HG03457 (cell line): Measurements from ENCODE around the gene PTPRB.

Experiments used
- ATAC-seq: cut with Tn5 transposase; IDR thresholded peaks from one replicate; pipeline ENCODE4 v1.9.1; 2021; ENCODE audit warnings: moderate number of reproducible peaks; ENCODE audit not compliant: unreplicated experiment

PTPRB gene

DNA sequence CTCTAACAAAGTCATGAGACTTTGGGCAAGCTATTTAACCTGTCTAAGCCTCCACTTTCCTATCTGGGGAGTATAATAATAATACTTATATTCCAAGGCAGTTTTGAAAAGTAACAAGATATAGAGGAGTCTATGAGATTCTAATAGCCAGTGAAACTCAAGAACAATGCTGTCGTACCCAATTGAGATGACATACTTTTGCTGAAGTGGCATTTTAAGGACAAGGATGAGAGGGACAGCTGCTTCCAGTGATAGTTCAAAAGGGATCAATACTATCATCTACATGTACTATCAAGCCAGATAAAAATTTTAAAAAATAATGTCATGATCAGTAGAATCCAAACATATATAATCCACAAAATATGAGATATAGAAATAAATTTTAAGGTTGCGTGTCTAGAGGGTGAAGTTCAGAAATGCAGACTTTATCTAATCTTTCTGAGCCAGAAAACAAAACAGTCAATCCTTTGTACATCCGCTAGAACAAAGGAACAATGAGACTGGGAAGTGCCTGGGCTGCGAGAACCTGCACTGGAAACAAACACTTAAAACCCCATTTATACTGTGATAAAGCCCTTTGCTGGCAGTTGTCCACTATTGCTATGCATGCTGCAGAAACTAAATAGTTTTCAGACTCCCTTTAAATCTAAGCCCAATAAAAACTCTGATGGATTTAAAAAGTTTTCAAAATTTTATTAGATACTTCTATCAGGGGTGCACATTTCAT lies 38.6 kb downstream of the PTPRB start:
- ATAC-seq = no peak

DNA sequence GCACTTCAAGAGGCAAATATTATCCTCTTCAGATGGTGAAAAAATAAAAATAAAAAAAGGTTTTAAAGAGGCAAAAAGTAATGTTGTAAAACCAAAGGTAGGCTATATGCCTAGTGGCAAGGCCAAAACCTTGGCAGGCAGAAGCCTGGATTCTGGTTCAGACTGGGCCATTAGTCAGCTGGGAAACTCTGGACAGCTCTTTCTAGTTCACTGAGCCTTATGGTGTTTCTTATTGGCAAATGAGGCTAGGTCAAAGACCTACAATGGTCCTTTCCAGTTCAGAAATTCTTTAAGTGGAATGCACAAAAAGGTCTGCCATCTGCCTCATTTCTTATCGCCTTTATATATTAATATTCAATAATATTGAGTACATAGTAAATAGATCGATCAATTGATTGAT lies 44.6 kb downstream of the PTPRB start:
- no peak for ATAC-seq

DNA sequence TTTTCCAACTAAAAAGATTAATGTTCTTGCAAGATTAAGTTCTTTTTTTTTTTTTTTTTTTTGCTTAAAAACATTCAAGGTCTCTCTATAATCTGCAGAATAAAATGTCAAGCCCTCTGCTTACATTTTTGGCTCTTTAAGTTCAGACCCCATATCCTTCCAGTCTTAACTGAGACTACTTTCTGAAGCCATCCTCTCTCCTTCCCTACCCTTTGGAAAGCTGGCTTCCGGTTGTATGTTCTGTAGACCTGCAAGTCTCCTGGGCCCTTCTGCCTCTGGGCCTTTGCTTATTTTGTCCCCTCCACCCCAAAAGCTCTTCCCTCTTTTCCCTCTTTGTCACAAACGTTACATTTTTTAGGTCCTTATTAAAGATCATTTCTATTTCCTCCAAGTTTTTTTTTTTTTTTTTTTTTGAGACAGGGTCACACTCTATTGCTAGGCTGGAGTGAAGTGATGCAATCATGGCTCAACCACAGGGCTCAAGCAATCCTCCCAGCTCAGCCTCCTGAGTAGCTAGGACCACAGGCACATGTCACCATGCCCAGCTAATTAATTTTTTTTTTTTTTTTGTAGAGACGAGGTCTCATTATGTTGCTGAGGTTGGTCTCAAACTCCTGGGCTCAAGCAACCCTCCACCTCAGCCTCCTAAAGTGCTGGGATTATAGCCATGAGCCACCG lies 46.5 kb downstream of the PTPRB start:
- no peak for ATAC-seq

DNA sequence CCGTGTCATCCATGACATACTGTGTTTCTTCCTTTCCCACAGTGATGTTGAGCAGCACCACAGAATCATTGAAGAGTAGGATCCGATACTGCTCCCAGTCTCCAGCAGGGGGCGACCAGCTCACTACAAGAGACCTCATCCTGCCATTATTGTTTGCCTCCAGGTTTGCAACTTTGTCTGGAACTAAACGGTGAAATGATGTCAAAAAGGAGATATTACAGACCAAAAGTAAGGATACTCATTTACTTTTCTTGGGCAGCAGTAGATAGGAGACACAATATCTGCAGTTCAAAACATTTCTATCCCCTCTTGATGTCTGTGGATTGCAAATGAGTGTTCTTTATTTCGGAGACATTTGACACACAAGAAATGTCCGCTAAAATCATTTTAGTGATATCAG lies 47.2 kb downstream of the PTPRB start:
- peak; percentile 87 for ATAC-seq

DNA sequence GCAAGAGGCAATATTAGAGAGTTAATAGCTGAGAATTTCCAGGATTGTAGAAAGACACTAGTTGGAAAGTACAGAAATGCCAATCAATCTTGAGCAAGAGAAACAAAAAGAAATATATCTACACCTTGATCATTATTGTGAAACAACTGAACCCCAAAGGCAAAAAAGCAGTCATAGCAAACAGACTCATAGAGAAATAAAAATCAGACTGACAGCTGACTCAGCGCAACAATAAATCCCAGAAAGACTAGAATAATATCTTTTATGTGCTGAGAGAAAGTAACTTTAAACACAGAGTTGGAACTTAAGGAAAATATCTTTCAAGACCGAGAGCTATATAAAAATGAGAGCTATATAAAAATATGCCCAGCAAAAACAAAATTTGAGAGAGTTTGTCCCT lies 52.9 kb downstream of the PTPRB start:
- ATAC-seq = no peak

DNA sequence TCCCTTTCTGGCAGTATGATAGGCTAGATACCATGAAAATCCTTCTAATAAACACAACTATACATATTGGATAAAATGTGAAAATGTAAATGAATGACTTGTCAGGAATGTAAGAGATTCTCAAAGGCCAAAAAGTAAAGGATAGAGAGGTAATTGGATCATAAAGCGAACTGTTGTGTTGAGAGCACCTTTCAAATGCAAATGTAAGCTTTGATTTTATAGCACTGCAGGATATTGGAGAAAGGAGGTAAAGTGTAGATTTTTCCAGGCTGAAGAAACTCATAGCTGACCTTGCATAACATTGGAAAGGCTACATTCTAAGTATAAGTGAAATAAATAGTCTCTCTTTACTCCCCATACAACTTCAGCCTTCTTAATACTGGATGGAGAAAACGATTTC lies 54.0 kb downstream of the PTPRB start:
- ATAC-seq = no peak

DNA sequence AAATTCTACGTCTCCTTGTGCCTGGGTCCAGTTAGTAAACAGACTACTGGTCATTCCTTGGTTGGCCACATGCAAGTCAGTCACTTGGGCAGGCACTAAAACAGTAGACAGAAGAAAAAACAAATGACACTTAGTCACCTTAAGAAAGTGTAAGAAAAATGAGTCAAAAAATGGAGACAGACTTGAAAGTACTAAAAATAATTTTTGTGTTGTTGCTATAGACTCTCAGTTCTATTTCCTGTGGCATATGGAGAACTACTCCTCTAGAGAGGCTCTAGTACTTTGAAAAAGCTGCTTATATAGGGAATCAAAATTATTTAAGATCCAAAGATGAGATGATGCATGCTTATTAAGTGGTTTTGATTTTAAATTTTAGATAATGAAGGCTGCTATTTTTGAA lies 56.0 kb downstream of the PTPRB start:
- no peak for ATAC-seq

DNA sequence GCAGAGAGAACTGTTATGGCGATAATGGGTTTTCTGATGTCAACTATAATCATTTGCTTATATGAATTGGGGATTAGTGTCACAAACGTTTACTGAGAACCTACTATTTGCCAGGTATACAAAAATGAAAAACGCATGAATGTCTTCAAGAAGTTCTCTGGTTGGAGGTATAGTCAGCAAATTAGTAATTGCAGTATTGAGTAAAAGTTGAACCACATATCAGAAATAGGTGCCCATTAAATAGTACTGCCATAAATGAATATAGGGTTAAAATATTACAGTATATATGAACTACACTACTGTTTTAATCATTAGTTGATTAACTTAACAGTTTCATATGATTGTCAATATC lies 60.0 kb downstream of the PTPRB start:
- no peak for ATAC-seq

DNA sequence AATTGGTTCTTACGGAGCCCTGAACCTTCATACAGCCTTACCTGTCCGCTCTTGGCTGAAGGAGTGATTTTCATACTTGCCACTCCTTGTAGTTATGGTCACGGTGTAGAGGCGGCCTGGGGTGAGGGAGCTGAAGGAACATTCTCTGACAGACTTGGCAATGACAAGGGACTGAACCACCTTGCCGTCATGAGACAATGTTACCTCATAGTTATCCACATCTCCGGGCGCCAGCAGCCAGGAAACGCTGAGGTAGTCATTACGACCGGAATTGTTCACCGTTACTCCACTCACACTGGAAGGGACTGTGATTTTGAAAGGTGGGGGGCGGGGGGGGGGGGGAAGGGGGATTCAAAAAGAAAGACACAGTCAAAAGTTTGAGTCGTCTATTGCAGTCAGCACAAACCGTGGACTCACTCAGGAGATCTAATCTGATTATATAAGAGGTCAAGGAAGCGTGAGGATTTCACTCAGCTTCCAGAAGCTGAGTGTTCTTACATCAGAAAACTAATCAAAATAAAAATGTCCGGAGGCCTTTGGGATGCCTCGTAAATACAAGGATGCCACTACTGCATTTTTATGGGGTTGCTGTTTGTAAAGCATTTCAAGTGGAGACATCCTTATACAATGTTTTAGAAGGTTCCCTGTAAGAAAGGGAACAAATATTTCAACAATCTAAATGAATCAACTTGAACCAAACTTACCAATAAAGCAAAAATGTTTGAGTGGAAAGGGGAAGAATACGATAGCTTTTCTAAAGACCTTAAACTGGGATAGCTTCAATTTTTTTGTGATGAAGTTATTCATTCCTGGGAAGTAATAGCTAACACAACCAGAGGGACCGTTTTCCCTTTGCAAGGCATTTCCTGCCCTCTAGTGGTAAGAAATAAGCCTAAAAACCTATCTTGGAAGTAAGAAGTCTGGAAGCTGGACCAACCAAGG lies 60.6 kb downstream of the PTPRB start:
- no peak for ATAC-seq

DNA sequence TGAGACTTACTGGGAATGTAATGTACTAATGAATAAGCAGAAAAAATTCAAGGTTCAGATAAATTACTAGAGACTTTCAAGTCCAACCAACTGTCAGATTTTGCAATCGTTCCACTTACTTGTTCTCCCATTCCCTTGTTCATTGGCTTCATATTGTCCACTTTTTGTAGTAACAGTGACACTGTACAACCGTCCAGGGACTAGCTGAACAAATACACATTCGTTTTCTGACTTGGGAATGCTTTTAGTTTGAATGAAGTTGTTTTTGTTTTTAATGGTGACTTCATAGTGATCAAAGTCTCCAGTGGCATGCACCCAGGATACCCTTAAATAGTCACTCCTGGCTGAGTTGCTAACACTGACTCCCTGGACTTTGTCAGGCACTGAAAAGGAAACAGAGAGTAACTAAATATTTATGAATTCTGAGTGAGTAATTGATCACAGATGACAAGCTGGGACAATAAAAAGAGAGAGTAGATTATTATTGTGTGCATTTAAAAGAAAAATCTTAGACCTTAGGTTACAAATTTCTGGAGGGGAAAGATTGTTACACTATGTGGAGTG lies 65.4 kb downstream of the PTPRB start:
- no peak for ATAC-seq

DNA sequence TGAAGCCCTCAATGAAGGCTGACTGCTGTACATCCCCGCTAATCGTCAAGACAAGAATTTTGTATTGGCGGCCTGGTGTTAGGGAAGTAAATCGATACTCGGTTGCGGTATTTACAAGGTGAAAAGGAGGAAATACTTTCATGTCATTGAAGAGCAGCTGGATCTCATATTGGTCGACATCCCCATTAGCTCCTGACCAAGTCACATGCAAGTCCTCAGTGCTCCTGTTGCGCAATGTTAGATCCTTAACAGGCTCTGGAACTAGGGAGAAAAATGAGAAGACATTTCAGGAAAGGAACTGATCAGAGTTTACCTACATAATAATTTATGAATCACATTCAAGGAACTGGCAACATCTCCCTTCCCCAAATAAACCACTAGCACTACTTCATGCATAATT lies 66.2 kb downstream of the PTPRB start:
- no peak for ATAC-seq

DNA sequence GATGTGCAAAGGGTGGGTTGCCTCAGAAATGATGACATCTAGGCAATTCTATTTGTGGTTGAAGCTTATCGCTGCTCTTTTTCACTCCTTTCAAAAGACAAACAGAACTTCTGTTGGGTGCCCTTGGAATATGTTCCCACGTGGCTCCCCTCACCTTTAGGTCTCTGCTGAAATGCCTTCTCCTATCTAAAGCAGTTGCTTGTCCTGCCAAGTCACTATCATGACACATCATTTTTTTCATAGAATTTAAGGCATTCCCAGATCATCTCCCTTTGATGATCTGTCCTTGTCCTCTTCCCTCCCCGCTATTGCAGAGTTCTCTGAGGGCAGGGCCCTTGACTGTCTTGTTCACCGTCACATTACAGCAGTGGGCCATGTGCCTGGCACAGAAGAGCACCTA lies 75.7 kb downstream of the PTPRB start:
- no peak for ATAC-seq

DNA sequence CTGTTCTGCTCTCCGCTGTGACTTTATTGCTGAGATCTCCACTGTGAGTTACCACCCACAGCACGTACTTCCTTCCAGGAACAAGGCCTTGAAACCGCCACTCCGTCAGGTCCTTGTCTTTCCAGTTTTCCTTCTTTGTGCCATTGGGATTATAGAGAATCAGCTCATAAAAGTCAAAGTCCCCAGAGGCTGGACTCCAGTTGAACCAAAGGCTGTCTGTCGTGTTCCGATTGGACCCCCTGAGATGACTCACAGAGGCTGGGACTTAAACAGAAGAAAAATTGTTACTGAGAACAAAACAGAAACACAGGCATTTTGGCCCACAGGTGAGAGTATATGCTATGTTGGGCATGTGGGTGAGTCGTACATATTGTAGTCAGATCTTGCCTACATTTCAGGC lies 76.6 kb downstream of the PTPRB start:
- ATAC-seq = no peak

DNA sequence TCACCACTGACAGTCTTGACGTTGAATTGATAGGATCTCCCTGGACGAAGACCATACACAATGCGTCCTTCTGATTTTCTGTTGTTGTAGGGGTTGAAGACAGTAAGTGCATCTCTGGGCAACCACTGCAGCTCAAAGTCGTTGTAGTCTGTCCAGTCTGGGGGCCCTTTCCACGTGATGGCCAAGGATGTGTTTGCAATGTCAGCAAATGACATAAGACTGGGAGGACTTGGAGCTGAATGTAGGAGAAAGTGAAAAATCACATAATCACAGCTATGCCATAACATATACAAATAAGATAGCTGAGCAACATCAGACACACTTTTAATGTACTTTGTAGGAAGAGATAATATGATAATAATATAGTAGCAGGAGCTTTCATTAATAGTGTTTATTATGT lies 77.8 kb downstream of the PTPRB start:
- no peak for ATAC-seq

DNA sequence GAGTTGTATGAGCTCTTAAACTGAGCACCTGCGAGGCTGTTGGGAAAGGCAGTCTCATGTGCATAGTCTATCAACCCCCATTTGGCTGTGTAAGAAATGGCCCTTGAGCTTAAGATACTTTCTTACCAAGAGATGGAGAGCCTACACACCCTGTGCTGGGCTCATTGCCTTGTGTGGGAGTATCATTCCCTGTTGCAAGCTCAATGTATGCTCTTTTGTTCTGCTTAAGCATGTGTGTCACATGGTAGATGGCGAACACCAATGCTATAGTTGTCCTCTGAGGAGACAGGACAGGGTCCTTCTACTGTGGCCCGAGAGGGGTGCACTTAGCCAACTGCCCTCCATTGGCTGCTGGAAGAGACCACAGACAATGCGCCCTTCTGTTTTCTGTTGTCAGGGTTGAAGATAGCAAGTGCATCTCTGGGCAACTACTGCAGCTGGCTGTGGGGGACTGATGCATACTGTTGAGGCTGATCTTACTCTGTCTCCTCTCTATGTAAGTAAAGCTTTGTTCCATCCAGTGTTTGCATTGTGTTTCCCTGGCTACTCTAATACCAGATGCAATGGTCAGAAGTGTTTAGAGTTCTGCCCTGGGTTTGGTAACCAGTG lies 79.5 kb downstream of the PTPRB start:
- ATAC-seq = no peak

DNA sequence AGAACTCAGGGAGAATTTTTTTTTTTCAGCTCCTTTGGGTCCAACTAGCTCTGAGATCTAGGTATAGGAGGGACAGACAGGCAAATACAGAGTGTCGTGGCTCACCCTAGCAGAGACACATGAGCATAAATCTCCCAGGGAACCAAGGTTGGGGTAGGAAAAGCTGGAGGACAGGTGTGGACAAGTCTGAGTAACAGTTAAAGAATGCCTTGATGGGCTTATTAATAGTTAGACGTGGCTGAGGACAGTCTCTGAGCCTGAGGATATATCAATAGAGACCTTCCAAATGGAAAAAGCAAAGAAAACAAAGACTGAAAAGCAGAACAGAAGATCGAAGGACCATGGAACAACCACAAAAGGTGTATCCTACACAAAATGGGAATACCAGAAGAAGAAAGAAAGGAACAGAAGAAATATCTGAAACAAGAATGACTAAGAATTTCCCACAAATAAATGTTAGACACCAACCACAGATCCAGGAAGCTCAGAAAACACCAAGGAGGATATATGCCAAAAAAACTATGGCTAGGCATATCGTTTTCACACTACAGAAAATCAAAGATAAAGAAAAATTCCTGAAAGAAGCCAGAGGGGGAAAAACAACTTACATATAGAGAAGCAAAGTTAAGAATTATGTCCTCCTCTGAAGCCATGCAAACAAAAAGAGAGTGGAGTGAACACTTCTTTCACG lies 80.9 kb downstream of the PTPRB start:
- ATAC-seq = no peak

DNA sequence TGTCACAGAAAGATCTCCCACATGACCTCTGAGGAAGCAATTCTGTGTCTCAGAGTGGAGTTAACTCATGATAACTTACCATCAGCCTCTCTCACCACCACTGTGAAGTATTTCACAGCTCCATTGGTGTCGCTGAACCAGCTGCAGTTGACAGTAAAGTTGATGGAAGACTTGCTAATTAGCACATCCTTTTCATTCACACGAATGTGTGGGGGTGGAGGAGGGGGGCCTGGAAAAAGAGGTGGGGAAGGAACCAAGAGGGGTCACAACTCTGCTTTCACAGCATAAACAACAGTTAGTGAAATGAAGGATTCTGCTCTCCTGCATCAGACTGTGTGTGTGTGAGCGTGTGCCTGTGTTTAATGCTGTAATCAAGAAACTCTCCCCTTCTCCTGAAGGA lies 82.1 kb downstream of the PTPRB start:
- ATAC-seq = no peak

DNA sequence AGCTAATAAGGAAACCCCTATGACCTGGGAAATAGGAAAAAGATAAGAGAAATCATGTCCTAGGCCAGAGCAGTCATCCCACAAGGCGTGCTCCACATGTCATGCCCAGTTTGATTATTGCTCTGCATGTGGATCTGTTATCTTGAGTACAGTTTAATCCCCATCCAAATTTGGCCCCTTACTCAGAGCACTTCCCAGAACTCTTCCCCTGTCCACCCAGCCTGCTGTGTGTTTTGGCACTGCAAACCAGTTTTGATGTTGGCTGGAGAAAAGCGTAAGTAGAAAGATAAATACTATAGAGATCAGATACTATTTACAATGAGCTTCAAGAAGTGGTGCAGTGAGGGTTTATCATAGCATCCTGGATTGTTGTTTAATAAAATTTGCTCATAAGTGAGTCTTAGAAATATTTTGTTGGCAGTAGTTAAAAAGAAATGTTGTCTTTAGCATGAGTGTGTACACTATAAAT lies 83.8 kb downstream of the PTPRB start:
- ATAC-seq = no peak

DNA sequence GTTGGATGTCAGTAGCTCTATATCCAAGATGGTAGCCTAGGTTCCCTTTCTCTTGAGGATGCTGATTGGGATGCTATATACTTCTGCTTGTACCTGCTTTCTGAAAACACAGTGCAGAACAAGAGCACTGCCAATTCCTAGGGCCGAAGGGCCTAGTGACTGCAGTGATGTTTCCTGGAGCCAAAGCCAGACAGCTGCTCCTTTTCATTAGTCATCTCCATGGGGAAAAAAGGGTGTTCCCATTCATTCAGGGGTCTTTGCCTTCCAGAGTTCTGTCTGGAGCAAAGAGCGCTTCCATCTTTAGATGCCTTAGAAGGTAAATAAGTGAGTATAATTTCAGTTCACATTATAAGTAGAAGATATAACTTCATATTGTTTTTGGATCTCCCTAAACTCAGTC lies 85.5 kb downstream of the PTPRB start:
- ATAC-seq = no peak

DNA sequence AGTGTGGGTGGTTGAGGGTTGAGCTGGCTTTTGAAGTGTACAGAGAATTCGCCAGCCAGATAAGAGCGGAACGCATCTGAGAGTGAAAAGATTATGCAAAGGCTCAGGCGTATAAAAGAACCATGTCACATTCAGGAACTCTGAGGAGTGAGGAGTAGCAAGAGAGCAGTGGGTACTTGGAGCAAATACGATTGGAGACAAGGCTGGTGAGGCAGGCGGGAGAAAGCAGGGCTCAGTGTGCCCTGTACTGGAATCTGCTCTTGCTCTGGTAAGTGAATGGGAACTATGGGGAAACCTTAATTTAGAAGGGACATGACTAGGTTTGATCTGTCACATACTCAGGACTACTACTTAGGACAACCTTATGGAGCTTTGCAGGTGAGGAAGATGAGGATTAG lies 87.0 kb downstream of the PTPRB start:
- ATAC-seq = no peak
